ENCODE measurements around the gene GPRIN3.
"Not testable (repeated sequence)": the region's sequence is repeated elsewhere in the genome, so short reads cannot be mapped to it uniquely, and the experiment has no call there.

Gene GPRIN3

GRCh38 chr4:89269121-89269666, 38.4 kb downstream of the GPRIN3 start:
- DNase-seq: no peak
- in situ Hi-C loops (cut with HindIII; ENCODE audit: low pct_ligation_motif_present, low pct_unique_long_range_greater_than_20kb, low sequenced_read_pairs): no loop called here

GRCh38 chr4:89268679-89269078, 38.9 kb downstream of the GPRIN3 start:
- no peak for DNase-seq
- in situ Hi-C loops (cut with HindIII; ENCODE audit: low pct_ligation_motif_present, low pct_unique_long_range_greater_than_20kb, low sequenced_read_pairs): no loop called here

GRCh38 chr4:89267846-89268245, 39.8 kb downstream of the GPRIN3 start:
- no peak for DNase-seq
- in situ Hi-C loops (cut with HindIII; ENCODE audit: low pct_ligation_motif_present, low pct_unique_long_range_greater_than_20kb, low sequenced_read_pairs): no loop called here

- in situ Hi-C loops (cut with HindIII; ENCODE audit: low pct_ligation_motif_present, low pct_unique_long_range_greater_than_20kb, low sequenced_read_pairs): no loop called here
- DNase-seq: no peak
These were observed 40.2 kb downstream of the GPRIN3 start for GRCh38 chr4:89267392-89267791.

DNA sequence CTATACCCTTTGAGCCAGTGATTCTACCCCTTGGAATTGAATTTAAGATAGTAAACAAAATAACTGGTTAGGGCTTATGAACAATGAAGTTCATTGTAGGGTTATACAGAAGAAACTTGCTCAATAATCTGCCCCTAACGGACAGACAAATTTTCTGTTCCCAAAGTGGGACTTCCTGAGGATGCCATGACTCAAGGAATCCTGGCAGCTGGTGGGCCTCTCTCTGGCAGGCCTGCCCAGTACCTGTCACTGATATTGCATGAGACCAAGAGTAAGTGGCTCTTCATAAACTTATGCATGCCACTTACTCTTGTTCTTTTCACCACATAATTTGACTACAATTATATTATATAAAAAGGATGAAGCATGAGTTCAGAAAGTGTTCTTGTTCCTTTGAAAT, 41.5 kb downstream of the GPRIN3 start:
- in situ Hi-C loops (cut with HindIII; ENCODE audit: low pct_ligation_motif_present, low pct_unique_long_range_greater_than_20kb, low sequenced_read_pairs): no loop called here
- no peak for DNase-seq

- no peak for DNase-seq
- in situ Hi-C loops (cut with HindIII; ENCODE audit: low pct_ligation_motif_present, low pct_unique_long_range_greater_than_20kb, low sequenced_read_pairs): no loop called here
These were observed 44.3 kb downstream of the GPRIN3 start for GRCh38 chr4:89263265-89263664.

DNA sequence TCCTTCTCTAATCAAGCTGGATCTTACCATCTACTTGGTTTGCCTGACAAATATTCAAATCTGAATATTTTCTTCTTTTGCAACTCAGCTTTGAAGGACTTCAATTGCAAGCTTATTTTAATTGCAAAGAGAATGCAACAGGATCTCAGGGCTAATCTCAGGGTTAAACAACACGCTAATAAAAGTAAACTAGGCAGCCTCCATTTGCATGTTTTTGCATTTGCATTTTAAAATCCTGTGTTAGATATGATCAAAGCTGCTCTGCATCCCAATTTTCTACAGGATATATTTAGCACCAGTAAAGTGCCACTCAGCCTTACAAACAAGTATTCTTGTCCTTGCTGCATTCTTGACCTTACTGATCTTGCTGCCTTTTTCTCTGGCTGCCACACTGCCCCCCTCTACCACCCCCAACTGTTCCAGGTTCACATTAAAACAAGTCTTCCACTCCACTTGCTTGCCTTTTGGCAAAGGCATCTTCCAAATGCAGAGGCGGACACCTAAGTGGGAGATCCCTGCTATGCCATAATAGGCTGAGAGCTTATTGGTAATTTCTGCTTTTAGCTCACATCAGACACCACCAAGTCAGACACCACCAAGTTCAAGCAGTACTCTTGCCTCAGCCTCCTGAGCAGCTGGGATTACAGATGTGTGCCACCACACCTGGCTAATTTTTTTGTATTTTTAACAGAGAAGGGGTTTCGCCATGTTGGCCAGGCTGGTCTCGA, 48.1 kb downstream of the GPRIN3 start:
- no peak for DNase-seq
- in situ Hi-C loops (cut with HindIII; ENCODE audit: low pct_ligation_motif_present, low pct_unique_long_range_greater_than_20kb, low sequenced_read_pairs): no loop called here

- in situ Hi-C loops (cut with HindIII; ENCODE audit: low pct_ligation_motif_present, low pct_unique_long_range_greater_than_20kb, low sequenced_read_pairs): no loop called here
These were observed 49.1 kb downstream of the GPRIN3 start for GRCh38 chr4:89258506-89258905.

DNA sequence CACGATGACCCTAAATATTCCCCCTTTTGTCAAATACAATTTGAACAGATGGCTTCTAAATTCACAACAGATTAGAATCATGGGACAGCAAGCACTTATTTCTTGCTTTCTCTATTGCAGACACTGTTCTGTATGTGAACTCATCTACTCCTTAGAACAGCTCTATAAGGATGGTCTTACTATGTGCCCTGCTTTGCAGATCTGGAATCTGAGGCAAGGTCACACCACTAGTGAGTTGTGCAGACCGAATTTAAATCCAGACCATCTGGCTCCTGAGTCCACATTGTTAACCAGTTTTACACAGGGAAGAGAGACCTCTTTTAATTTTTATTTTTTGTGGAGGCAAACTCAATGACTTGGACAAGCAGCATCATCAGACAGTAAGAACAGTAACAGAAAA, 50.2 kb downstream of the GPRIN3 start:
- in situ Hi-C loops (cut with HindIII; ENCODE audit: low pct_ligation_motif_present, low pct_unique_long_range_greater_than_20kb, low sequenced_read_pairs): no loop called here
- no peak for DNase-seq

More at GRCh38 chr4:89258506-89258905, 49.1 kb downstream of the GPRIN3 start:
- no peak for DNase-seq

GRCh38 chr4:89256203-89256800, 51.3 kb downstream of the GPRIN3 start:
- no peak for DNase-seq
- in situ Hi-C loops (cut with HindIII; ENCODE audit: low pct_ligation_motif_present, low pct_unique_long_range_greater_than_20kb, low sequenced_read_pairs): no loop called here

- peak; percentile 14 for DNase-seq
- in situ Hi-C loops (cut with HindIII; ENCODE audit: low pct_ligation_motif_present, low pct_unique_long_range_greater_than_20kb, low sequenced_read_pairs): no loop called here
These were observed 52.8 kb downstream of the GPRIN3 start for GRCh38 chr4:89254847-89255246.

- in situ Hi-C loops (cut with HindIII; ENCODE audit: low pct_ligation_motif_present, low pct_unique_long_range_greater_than_20kb, low sequenced_read_pairs); DNase-seq: not testable (repeated sequence)
These were observed 53.3 kb downstream of the GPRIN3 start for GRCh38 chr4:89254347-89254746.

DNA sequence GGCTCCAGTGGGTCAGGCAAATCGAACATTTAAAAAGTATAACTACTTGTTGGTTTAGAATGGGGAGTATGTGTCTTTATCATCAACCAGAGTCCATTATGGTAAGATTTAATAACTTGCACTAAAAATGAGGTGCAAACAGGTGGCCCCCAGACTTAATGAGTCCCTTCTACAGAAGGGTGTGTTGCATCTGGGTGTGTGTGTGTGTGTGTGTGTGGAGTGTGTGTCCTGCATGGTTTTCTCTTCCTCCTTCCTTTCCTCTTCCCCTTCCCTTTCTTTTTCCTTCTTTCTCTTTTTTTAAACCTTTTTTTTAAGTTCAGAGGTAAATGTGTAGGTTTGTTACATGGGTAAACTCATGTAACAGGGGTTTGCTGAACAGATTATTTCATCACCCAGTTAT, 53.7 kb downstream of the GPRIN3 start:
- no peak for DNase-seq
- in situ Hi-C loops (cut with HindIII; ENCODE audit: low pct_ligation_motif_present, low pct_unique_long_range_greater_than_20kb, low sequenced_read_pairs): no loop called here

- DNase-seq: no peak
- in situ Hi-C loops (cut with HindIII; ENCODE audit: low pct_ligation_motif_present, low pct_unique_long_range_greater_than_20kb, low sequenced_read_pairs): no loop called here
These were observed 54.3 kb downstream of the GPRIN3 start for GRCh38 chr4:89253311-89253710.

GRCh38 chr4:89251396-89251795, 56.2 kb downstream of the GPRIN3 start:
- in situ Hi-C loops (cut with HindIII; ENCODE audit: low pct_ligation_motif_present, low pct_unique_long_range_greater_than_20kb, low sequenced_read_pairs): no loop called here
- no peak for DNase-seq

DNA sequence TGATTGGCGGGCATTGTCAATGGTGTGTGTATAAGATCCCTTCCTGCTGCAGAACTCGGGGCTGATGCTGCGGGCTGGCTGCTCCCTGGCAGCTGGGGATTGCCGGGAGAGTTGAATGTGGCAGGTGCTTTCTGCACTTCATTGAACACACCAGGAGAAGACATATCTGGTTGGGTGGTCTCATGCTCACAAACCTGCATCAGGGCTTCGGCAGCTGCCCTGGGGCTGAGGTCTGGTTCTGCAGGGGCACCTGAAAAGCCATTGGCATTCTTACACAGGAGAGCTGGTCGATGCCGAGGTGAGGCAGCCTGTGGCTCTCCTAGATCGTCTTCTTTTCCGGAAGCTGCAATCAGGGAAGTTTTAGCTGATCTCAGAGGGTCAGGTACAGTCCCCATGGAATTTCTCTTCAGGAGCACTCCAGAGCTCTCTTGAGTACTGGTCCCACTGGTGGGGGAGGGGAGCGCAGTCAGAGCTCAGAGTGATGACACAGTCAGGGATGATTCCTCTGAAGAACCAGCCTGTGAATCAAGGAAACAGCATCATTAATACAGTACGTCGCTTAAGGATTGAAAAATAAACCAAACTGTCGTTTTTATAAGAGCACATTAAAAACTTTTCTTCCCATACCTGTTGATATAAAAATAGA, 57.8 kb downstream of the GPRIN3 start:
- DNase-seq: no peak
- in situ Hi-C loops (cut with HindIII; ENCODE audit: low pct_ligation_motif_present, low pct_unique_long_range_greater_than_20kb, low sequenced_read_pairs): no loop called here

DNA sequence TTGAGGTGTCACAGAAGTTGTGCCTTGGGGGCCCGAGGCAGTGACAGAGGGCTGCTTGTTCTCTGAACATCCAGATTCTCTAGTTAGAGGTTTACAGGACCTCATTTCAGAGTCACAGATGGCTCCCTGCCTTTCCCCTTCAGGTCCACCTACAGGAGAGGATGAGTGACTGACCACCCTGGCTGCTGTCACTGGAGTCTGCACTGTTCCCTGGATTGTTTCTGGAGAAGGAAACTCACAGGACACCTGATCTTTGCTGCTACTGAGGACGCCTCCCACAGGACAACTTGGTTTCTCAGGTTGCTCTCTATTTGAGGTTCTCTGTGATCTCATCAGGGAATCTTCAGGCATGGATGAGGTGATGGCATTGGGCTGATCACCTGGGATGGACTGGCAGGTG, 58.3 kb downstream of the GPRIN3 start:
- in situ Hi-C loops (cut with HindIII; ENCODE audit: low pct_ligation_motif_present, low pct_unique_long_range_greater_than_20kb, low sequenced_read_pairs): no loop called here
- DNase-seq: no peak

DNA sequence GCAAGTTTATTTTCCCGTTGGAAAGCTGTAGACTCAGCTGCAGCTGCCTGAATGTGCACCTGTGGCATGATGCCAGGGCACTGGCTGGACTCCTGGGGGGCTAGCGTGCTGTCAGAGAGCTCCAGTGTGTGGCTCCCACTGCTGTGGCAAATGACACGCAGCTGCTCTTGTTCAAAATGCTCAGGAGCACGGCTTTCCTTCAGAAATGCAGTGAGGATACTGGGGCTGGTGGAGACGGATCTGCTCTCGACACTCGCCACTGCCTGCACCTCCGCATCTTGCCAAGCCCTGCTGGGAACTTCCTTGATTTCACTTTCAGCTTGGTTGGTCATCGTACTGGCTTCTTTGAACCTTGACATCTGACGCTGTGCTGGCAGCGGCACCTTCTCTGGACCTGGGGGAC, 58.7 kb downstream of the GPRIN3 start:
- in situ Hi-C loops (cut with HindIII; ENCODE audit: low pct_ligation_motif_present, low pct_unique_long_range_greater_than_20kb, low sequenced_read_pairs): no loop called here
- DNase-seq: no peak

- no peak for DNase-seq
- in situ Hi-C loops (cut with HindIII; ENCODE audit: low pct_ligation_motif_present, low pct_unique_long_range_greater_than_20kb, low sequenced_read_pairs): no loop called here
These were observed 59.6 kb downstream of the GPRIN3 start for GRCh38 chr4:89247951-89248350.

DNA sequence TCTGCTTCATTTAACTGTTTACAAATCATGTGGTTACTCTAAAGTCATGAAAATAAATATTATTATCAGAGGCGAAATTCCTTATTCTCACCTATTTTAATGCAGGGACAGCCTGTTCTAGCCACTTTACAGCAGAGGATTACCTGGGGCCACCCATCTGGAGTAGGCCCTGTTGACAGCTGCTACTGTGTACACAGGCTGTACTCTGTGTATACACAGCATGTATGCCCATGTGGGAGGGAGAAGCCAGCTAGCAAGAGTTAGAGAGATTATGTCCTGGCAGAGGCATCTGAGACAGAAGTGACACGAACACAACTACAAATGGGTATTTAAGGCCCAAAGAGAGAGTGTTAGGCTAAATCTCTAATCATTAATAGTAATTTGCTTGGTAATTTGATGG, 62.1 kb downstream of the GPRIN3 start:
- DNase-seq: no peak
- in situ Hi-C loops (cut with HindIII; ENCODE audit: low pct_ligation_motif_present, low pct_unique_long_range_greater_than_20kb, low sequenced_read_pairs): no loop called here

All from ACHN (cell line).